Measurements from ENCODE around the gene ZBTB7C. TPM values are rescaled to one million over a fixed set of nuclear protein-coding genes. Genes with fewer than 3 reads are reported as not detected.

ZBTB7C gene
- total and polyA plus RNA-seq, 8 donors = 1.7 to 8.7 (median 2.7) TPM

GRCh38 chr18:48227206-48227605 is 182.0 kb downstream of the ZBTB7C start:
- Histone ChIP-seq H3K4me3 (no peak overlapping the region), H3K9me3 (no peaks in the 10 kb centered on the region), H3K36me3 (no peaks in the 10 kb centered on the region), H3K27me3 (no peaks in the 10 kb centered on the region), H3K4me1 (peaks cover 8 to 13% of the 10 kb centered on the region in 2 donors), H3K27ac (no peak overlapping the region)
- DNase-seq (no peak), ATAC-seq (no peak)
- TF ChIP-seq CTCF (IDR thresholded peaks at IDR 0.05) = no peak
- intact Hi-C loops (cut with DNase I) = no loop called here

- DNase-seq (no peak), ATAC-seq (no peak)
- no peaks in the 10 kb centered on the region for H3K27me3 ChIP-seq
- H3K4me1 ChIP-seq = peaks cover 8 to 13% of the 10 kb centered on the region in 2 donors
- no peaks in the 10 kb centered on the region for H3K9me3 ChIP-seq
- H3K4me3 ChIP-seq = no peak overlapping the region
- H3K36me3 ChIP-seq = no peaks in the 10 kb centered on the region
- intact Hi-C loops (cut with DNase I) = no loop called here
- H3K27ac ChIP-seq = no peak overlapping the region
- no peak for TF ChIP-seq CTCF (IDR thresholded peaks at IDR 0.05)
Observed at GRCh38 chr18:48226401-48226800, 182.8 kb downstream of the ZBTB7C start.

- Histone ChIP-seq H3K4me3 (no peak overlapping the region), H3K9me3 (no peaks in the 10 kb centered on the region), H3K36me3 (no peaks in the 10 kb centered on the region), H3K27ac (no peak overlapping the region), H3K4me1 (peaks cover 0 to 3% of the 10 kb centered on the region in 2 donors), H3K27me3 (no peaks in the 10 kb centered on the region)
- intact Hi-C loops (cut with DNase I) = no loop called here
- ATAC-seq (peak; percentile 53), DNase-seq (peak in 2 of 4 donors; percentile 20 to 61)
- no peak for TF ChIP-seq CTCF (IDR thresholded peaks at IDR 0.05)
Observed at GRCh38 chr18:48222118-48222517, 187.1 kb downstream of the ZBTB7C start.

- Histone ChIP-seq H3K9me3 (no peaks in the 10 kb centered on the region), H3K27ac (no peak overlapping the region), H3K36me3 (no peaks in the 10 kb centered on the region), H3K4me1 (peaks cover 0 to 3% of the 10 kb centered on the region in 2 donors), H3K4me3 (no peak overlapping the region), H3K27me3 (no peaks in the 10 kb centered on the region)
- DNase-seq (no peak), ATAC-seq (no peak)
- no peak for TF ChIP-seq CTCF (IDR thresholded peaks at IDR 0.05)
- intact Hi-C loops (cut with DNase I) = no loop called here
Observed at GRCh38 chr18:48219810-48220499, 189.2 kb downstream of the ZBTB7C start.

DNA sequence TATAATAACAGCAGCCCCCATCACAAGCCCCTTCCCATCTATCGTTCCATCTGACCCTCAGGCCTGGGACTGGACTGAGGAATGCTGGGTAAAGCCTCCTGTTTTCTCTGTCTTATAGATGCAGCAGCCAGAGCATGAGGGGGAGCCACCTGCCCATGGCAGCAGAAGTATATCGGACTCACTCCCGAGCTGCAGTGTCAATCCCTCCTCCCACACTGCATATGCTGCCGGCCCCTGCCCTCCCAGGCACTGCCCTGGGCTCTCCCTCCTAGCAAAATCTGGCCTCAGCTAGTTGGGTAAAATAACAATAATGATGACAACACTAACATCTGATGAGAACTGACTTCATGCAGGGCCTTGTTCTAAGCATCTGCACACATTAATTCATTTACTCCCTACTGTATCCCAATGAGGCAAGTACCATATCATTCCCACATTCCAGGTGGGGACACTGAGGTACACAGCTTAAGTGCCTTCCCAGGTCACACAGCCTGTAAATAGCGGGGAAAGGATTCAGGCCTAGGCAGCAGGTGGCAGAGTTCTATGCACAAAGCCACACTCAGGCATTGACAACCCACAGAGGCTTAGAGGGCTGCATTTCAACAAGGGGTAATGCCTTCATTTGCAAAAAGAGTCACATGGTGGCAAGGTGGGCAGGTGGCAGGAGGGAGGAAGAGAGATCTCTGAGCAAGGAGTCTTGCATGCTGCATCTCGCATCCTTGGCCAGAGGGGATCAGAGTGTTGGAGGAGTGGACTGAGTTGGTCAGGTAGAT is 190.0 kb downstream of the ZBTB7C start:
- peaks cover 0 to 3% of the 10 kb centered on the region in 2 donors for H3K4me1 ChIP-seq
- intact Hi-C loops (cut with DNase I) = no loop called here
- no peak for TF ChIP-seq CTCF (IDR thresholded peaks at IDR 0.05)
- no peak overlapping the region for H3K4me3 ChIP-seq
- DNase-seq (no peak), ATAC-seq (no peak)
- no peaks in the 10 kb centered on the region for H3K9me3 ChIP-seq
- H3K27ac ChIP-seq = no peak overlapping the region
- no peaks in the 10 kb centered on the region for H3K27me3 ChIP-seq
- H3K36me3 ChIP-seq = no peaks in the 10 kb centered on the region

All from left lung (tissue), 10 donors.